ENCODE results near the gene FOCAD. TPM values are rescaled to one million over a fixed set of nuclear protein-coding genes. Genes with fewer than 3 reads are reported as not detected.

Gene FOCAD
- total RNA-seq, 1 donor from 2014 or later, result 28.7 TPM

GRCh38 chr9:20786807-20787206, 102.7 kb downstream of the FOCAD start:
- TF ChIP-seq, protein P1, sequence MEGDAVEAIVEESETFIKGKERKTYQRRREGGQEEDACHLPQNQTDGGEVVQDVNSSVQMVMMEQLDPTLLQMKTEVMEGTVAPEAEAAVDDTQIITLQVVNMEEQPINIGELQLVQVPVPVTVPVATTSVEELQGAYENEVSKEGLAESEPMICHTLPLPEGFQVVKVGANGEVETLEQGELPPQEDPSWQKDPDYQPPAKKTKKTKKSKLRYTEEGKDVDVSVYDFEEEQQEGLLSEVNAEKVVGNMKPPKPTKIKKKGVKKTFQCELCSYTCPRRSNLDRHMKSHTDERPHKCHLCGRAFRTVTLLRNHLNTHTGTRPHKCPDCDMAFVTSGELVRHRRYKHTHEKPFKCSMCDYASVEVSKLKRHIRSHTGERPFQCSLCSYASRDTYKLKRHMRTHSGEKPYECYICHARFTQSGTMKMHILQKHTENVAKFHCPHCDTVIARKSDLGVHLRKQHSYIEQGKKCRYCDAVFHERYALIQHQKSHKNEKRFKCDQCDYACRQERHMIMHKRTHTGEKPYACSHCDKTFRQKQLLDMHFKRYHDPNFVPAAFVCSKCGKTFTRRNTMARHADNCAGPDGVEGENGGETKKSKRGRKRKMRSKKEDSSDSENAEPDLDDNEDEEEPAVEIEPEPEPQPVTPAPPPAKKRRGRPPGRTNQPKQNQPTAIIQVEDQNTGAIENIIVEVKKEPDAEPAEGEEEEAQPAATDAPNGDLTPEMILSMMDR (IDR thresholded peaks at IDR 0.05), result no peak
- peaks cover 23% of the 10 kb centered on the region for H3K4me1 Mint-ChIP-seq (ENCODE audit: low read depth)
- no peak overlapping the region for H3K27ac Mint-ChIP-seq (ENCODE audit: unreplicated experiment)
- H3K4me3 Mint-ChIP-seq (ENCODE audit: unreplicated experiment), result no peak overlapping the region
- peaks cover 16% of the 10 kb centered on the region for H3K36me3 Mint-ChIP-seq (ENCODE audit: low read depth)
- no peaks in the 10 kb centered on the region for H3K9me3 Mint-ChIP-seq (ENCODE audit: low read depth)
- H3K27me3 Mint-ChIP-seq (ENCODE audit: low read depth), result no peaks in the 10 kb centered on the region
- DNase-seq (ENCODE audit: low spot score), result no peak

DNA sequence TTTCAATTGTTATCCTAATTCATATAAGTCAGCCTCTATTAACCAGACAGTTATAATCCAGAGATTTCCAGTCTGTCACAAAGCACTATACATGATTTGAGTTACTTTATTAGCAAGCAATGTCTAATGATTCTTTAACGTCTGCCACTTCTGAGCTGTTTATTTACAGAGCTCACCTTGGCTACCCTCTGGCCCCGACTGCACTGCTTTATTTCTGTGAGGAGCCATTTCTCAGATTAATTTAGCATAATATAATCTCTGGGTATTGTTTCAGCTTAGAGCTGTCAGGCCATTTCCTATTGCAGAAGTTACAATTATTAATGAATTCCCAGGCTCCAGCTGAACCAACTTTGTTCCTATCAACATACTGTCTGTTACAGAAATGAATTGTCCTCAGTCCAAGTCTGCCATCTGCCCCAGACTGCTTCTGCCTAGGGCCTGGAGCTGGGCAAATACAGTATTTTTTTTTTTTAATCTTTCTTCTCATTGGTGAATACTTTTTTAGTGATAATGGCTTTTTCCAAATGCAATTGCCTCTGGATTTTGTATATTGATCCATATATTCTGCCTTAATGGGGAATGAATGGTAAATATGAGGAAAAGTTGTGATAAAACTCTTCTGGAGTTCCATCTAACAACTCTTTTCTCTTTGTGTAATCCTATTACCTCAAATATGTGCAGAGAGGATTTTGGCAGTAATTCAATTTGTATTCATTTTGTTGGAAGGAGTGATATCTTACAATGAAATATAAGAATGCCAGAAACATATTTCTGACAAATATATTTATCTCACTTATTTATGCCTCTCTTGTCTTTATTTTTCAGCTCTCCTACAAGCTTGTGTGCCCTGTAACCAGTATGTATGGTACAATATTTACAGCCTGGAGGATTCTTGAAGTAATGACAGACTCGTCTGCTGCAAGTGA, 104.7 kb downstream of the FOCAD start:
- Mint-ChIP-seq H3K27me3 (ENCODE audit: low read depth) (no peaks in the 10 kb centered on the region), H3K4me3 (ENCODE audit: unreplicated experiment) (no peak overlapping the region), H3K9me3 (ENCODE audit: low read depth) (no peaks in the 10 kb centered on the region), H3K36me3 (ENCODE audit: low read depth) (peaks cover 19% of the 10 kb centered on the region), H3K4me1 (ENCODE audit: low read depth) (peaks cover 11% of the 10 kb centered on the region), H3K27ac (ENCODE audit: unreplicated experiment) (no peak overlapping the region)
- no peak for DNase-seq (ENCODE audit: low spot score)
- TF ChIP-seq, protein P1 (IDR thresholded peaks at IDR 0.05), result no peak

GRCh38 chr9:20790721-20791120, 106.7 kb downstream of the FOCAD start:
- TF ChIP-seq, protein P1 (IDR thresholded peaks at IDR 0.05), result no peak
- no peaks in the 10 kb centered on the region for H3K9me3 Mint-ChIP-seq (ENCODE audit: low read depth)
- no peak for DNase-seq (ENCODE audit: low spot score)
- H3K36me3 Mint-ChIP-seq (ENCODE audit: low read depth), result peaks cover 19% of the 10 kb centered on the region
- peaks cover 6% of the 10 kb centered on the region for H3K4me1 Mint-ChIP-seq (ENCODE audit: low read depth)
- H3K27ac Mint-ChIP-seq (ENCODE audit: unreplicated experiment), result no peak overlapping the region
- H3K27me3 Mint-ChIP-seq (ENCODE audit: low read depth), result no peaks in the 10 kb centered on the region
- H3K4me3 Mint-ChIP-seq (ENCODE audit: unreplicated experiment), result no peak overlapping the region

GRCh38 chr9:20791682-20792081, 107.6 kb downstream of the FOCAD start:
- H3K4me3 Mint-ChIP-seq (ENCODE audit: unreplicated experiment), result no peak overlapping the region
- no peak for DNase-seq (ENCODE audit: low spot score)
- H3K27ac Mint-ChIP-seq (ENCODE audit: unreplicated experiment), result no peak overlapping the region
- H3K27me3 Mint-ChIP-seq (ENCODE audit: low read depth), result no peaks in the 10 kb centered on the region
- H3K4me1 Mint-ChIP-seq (ENCODE audit: low read depth), result peaks cover 6% of the 10 kb centered on the region
- H3K9me3 Mint-ChIP-seq (ENCODE audit: low read depth), result no peaks in the 10 kb centered on the region
- TF ChIP-seq, protein P1 (IDR thresholded peaks at IDR 0.05), result no peak
- peaks cover 19% of the 10 kb centered on the region for H3K36me3 Mint-ChIP-seq (ENCODE audit: low read depth)

- Mint-ChIP-seq H3K36me3 (ENCODE audit: low read depth) (no peaks in the 10 kb centered on the region), H3K27me3 (ENCODE audit: low read depth) (no peaks in the 10 kb centered on the region), H3K9me3 (ENCODE audit: low read depth) (no peaks in the 10 kb centered on the region)
These were observed 120.6 kb downstream of the FOCAD start for GRCh38 chr9:20804489-20805250.

More at GRCh38 chr9:20804489-20805250, 120.6 kb downstream of the FOCAD start:
- Mint-ChIP-seq H3K4me1 (ENCODE audit: low read depth) (no peaks in the 10 kb centered on the region), H3K4me3 (ENCODE audit: unreplicated experiment) (no peak overlapping the region), H3K27ac (ENCODE audit: unreplicated experiment) (no peak overlapping the region)
- TF ChIP-seq, protein P1 (IDR thresholded peaks at IDR 0.05), result no peak
- no peak for DNase-seq (ENCODE audit: low spot score)

All from chondrocyte (in vitro differentiated cells).